ENCODE data around the gene NOG. TPM values are rescaled to one million over a fixed set of nuclear protein-coding genes. Genes with fewer than 3 reads are reported as not detected.
A peak's percentile ranks its signal among the peaks of the same experiment; 100 is the strongest.

Gene NOG
- total RNA-seq, 1 donor from 2014 or later, result 0.65 TPM

- no peak for TF ChIP-seq CTCF (conservative IDR thresholded peaks at IDR 0.05)
- Mint-ChIP-seq H3K36me3 (ENCODE audit: low read depth) (no peaks in the 10 kb centered on the region), H3K4me3 (peak overlapping the region; percentile 96), H3K27me3 (ENCODE audit: low read depth) (peaks cover 68% of the 10 kb centered on the region), H3K9me3 (no peaks in the 10 kb centered on the region), H3K4me1 (peaks cover 20% of the 10 kb centered on the region), H3K27ac (ENCODE audit: unreplicated experiment) (no peak overlapping the region)
- DNase-seq (ENCODE audit: low read depth, low spot score), result peak; percentile 44
These were observed 333 bp upstream of the NOG start for GRCh38 chr17:56593086-56593645.

GRCh38 chr17:56594320-56595107 is 1.0 kb downstream of the NOG start:
- Mint-ChIP-seq H3K36me3 (ENCODE audit: low read depth) (no peaks in the 10 kb centered on the region), H3K9me3 (no peaks in the 10 kb centered on the region), H3K4me1 (peaks cover 22% of the 10 kb centered on the region), H3K27me3 (ENCODE audit: low read depth) (peaks cover 74% of the 10 kb centered on the region), H3K27ac (ENCODE audit: unreplicated experiment) (no peak overlapping the region), H3K4me3 (peak overlapping the region; percentile 79)
- DNase-seq (ENCODE audit: low read depth, low spot score), result peak; percentile 40
- peak; percentile 5 for TF ChIP-seq CTCF (conservative IDR thresholded peaks at IDR 0.05)

- peak overlapping the region; percentile 79 for H3K4me3 Mint-ChIP-seq
- H3K27me3 Mint-ChIP-seq (ENCODE audit: low read depth), result peaks cover 74% of the 10 kb centered on the region
- no peak overlapping the region for H3K27ac Mint-ChIP-seq (ENCODE audit: unreplicated experiment)
- H3K36me3 Mint-ChIP-seq (ENCODE audit: low read depth), result no peaks in the 10 kb centered on the region
- no peak for TF ChIP-seq CTCF (conservative IDR thresholded peaks at IDR 0.05)
- peaks cover 22% of the 10 kb centered on the region for H3K4me1 Mint-ChIP-seq
- no peaks in the 10 kb centered on the region for H3K9me3 Mint-ChIP-seq
- DNase-seq (ENCODE audit: low read depth, low spot score), result no peak
These were observed 1.6 kb downstream of the NOG start for GRCh38 chr17:56595108-56595418.

GRCh38 chr17:56595831-56596690 is 2.6 kb downstream of the NOG start:
- DNase-seq (ENCODE audit: low read depth, low spot score), result peak; percentile 30
- Mint-ChIP-seq H3K4me1 (peaks cover 22% of the 10 kb centered on the region), H3K4me3 (peak overlapping the region; percentile 88), H3K36me3 (ENCODE audit: low read depth) (no peaks in the 10 kb centered on the region), H3K27ac (ENCODE audit: unreplicated experiment) (no peak overlapping the region), H3K9me3 (no peaks in the 10 kb centered on the region), H3K27me3 (ENCODE audit: low read depth) (peaks cover 68% of the 10 kb centered on the region)
- TF ChIP-seq CTCF (conservative IDR thresholded peaks at IDR 0.05), result no peak

GRCh38 chr17:56596691-56597494 is 3.4 kb downstream of the NOG start:
- no peaks in the 10 kb centered on the region for H3K36me3 Mint-ChIP-seq (ENCODE audit: low read depth)
- DNase-seq (ENCODE audit: low read depth, low spot score), result peak; percentile 28

More at GRCh38 chr17:56596691-56597494, 3.4 kb downstream of the NOG start:
- no peaks in the 10 kb centered on the region for H3K9me3 Mint-ChIP-seq
- H3K27me3 Mint-ChIP-seq (ENCODE audit: low read depth), result peaks cover 61% of the 10 kb centered on the region
- peak overlapping the region; percentile 88 for H3K4me3 Mint-ChIP-seq
- TF ChIP-seq CTCF (conservative IDR thresholded peaks at IDR 0.05), result no peak
- peaks cover 22% of the 10 kb centered on the region for H3K4me1 Mint-ChIP-seq
- no peak overlapping the region for H3K27ac Mint-ChIP-seq (ENCODE audit: unreplicated experiment)

Measured in neural crest cell (in vitro differentiated cells).